HepG2 (cell line): Measurements from ENCODE around the gene TFRC.

Experiments
- GABPB1 ChIP-seq: IDR thresholded peaks from 2 replicates; pipeline ENCODE4 v1.6.1; 2016; ENCODE audit warnings: mild to moderate bottlenecking, missing genetic modification reagents, moderate library complexity, missing compliant biosample characterization
- MYC ChIP-seq: sonication (generic); formaldehyde crosslinking; IDR thresholded peaks from 2 replicates; pipeline ENCODE4 v1.9.0; 2021; ENCODE audit warnings: missing genetic modification reagents, borderline replicate concordance
- RNF219 ChIP-seq: sonication (generic); formaldehyde crosslinking; IDR thresholded peaks from 2 replicates; pipeline ENCODE4 v1.5.0; 2020; ENCODE audit warnings: mild to moderate bottlenecking, missing genetic modification reagents
- SKIL ChIP-seq: sonication (generic); formaldehyde crosslinking; IDR thresholded peaks from 2 replicates; pipeline ENCODE4 v1.8.0; 2022; ENCODE audit warnings: missing genetic modification reagents, mild to moderate bottlenecking, moderate library complexity, borderline replicate concordance
- SP1 ChIP-seq, 2 experiments: fragments of 450-650 bp in 1 of 2; sonication (generic) in 1 of 2; formaldehyde crosslinking in 1 of 2; IDR thresholded peaks; 2 replicates each; pipeline versions ENCODE4 v1.4.0 to v1.6.1; 2016 to 2020; ENCODE audit warnings: missing genetic modification reagents in 1 of 2
- ZBTB20 ChIP-seq: sonication (generic); formaldehyde crosslinking; IDR thresholded peaks from 2 replicates; pipeline ENCODE4 v1.8.1; 2023; ENCODE audit warnings: missing genetic modification reagents, low read depth, mild to moderate bottlenecking, borderline replicate concordance
- ZFX ChIP-seq: sonication (generic); formaldehyde crosslinking; IDR thresholded peaks from 2 replicates; pipeline ENCODE4 v1.4.0; 2020; ENCODE audit warnings: mild to moderate bottlenecking, low read depth, missing genetic modification reagents, moderate library complexity
- ZNF224 ChIP-seq: sonication (generic); formaldehyde crosslinking; IDR thresholded peaks from 2 replicates; pipeline ENCODE4 v1.5.0; 2020; ENCODE audit warnings: mild to moderate bottlenecking, missing genetic modification reagents
- ZNF776 ChIP-seq: sonication (generic); formaldehyde crosslinking; IDR thresholded peaks from 2 replicates; pipeline ENCODE4 v1.4.0; 2020; ENCODE audit warnings: mild to moderate bottlenecking, missing genetic modification reagents
- ZSCAN30 ChIP-seq: sonication (generic); formaldehyde crosslinking; IDR thresholded peaks from 2 replicates; pipeline ENCODE4 v1.5.0; 2020; ENCODE audit warnings: mild to moderate bottlenecking, missing genetic modification reagents
- TF ChIP-seq, protein P1 (sequence below): sonication (generic); formaldehyde crosslinking; IDR thresholded peaks from 2 replicates; pipeline ENCODE4 v1.8.0; 2023; ENCODE audit warnings: mild to moderate bottlenecking, missing genetic modification reagents
- TF ChIP-seq, protein P2 (sequence below), 2 experiments: IDR thresholded peaks; 2 replicates each; pipeline ENCODE4 v1.6.1; 2011 to 2012; ENCODE audit warnings: low read length in 2 of 2, borderline replicate concordance in 1 of 2, low read depth in 1 of 2, mild to moderate bottlenecking in 1 of 2, moderate library complexity in 1 of 2
- TF ChIP-seq, protein P3 (sequence below): sonication (generic); formaldehyde crosslinking; IDR thresholded peaks from 2 replicates; pipeline ENCODE4 v1.4.0; 2020; ENCODE audit warnings: low read depth, mild to moderate bottlenecking, missing genetic modification reagents
- TF ChIP-seq, protein P4 (sequence below): sonication (generic); formaldehyde crosslinking; IDR thresholded peaks from 2 replicates; pipeline ENCODE4 v1.4.0; 2020; ENCODE audit warnings: missing genetic modification reagents

DNA sequence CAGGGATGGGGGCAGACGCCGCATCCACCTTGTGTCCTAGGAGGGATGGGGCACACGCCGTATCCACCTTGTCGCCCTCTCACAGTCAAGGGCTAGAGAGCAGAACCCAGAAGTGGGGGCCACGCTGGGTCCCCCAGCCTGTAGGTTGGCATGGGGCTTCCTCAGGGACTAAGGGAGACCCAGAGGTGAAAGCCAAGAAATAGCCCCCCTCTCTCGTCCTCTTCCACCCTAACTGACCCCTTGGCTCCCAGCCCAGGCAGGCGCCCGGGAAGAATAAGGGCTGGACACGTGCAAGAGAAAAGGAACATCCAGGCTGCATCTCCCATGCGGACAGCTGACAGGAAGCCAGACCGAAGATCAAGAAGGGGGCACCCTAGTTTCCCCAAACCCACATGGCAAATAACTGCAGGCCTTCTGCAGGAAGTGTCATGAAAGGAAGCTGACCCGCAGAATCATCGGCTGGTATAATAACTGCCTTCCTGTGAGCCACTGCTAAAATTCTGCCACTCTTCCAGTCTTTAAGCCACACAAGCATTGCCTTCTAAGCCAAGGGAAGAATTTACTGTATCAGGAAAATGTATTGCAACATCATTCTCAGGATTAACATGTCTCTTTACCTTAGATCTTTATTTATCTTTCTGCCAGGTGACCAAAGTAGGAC lies 38.5 kb upstream of the TFRC start:
- no peak for TF ChIP-seq SP1 (IDR thresholded peaks at IDR 0.05)
- TF ChIP-seq SP1 (CRISPR knock-in tag; IDR thresholded peaks at IDR 0.05): no peak
- TF ChIP-seq RNF219 (CRISPR knock-in tag): no peak
- no peak for TF ChIP-seq ZNF224
- no peak for TF ChIP-seq ZSCAN30 (CRISPR knock-in tag)
- TF ChIP-seq SKIL (CRISPR knock-in tag): no peak
- TF ChIP-seq, protein P1, sequence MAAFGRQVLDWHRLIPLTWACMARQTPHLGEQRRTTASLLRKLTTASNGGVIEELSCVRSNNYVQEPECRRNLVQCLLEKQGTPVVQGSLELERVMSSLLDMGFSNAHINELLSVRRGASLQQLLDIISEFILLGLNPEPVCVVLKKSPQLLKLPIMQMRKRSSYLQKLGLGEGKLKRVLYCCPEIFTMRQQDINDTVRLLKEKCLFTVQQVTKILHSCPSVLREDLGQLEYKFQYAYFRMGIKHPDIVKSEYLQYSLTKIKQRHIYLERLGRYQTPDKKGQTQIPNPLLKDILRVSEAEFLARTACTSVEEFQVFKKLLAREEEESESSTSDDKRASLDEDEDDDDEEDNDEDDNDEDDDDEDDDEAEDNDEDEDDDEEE (CRISPR knock-in tag): no peak
- TF ChIP-seq ZFX (CRISPR knock-in tag): no peak
- TF ChIP-seq, protein P2, sequence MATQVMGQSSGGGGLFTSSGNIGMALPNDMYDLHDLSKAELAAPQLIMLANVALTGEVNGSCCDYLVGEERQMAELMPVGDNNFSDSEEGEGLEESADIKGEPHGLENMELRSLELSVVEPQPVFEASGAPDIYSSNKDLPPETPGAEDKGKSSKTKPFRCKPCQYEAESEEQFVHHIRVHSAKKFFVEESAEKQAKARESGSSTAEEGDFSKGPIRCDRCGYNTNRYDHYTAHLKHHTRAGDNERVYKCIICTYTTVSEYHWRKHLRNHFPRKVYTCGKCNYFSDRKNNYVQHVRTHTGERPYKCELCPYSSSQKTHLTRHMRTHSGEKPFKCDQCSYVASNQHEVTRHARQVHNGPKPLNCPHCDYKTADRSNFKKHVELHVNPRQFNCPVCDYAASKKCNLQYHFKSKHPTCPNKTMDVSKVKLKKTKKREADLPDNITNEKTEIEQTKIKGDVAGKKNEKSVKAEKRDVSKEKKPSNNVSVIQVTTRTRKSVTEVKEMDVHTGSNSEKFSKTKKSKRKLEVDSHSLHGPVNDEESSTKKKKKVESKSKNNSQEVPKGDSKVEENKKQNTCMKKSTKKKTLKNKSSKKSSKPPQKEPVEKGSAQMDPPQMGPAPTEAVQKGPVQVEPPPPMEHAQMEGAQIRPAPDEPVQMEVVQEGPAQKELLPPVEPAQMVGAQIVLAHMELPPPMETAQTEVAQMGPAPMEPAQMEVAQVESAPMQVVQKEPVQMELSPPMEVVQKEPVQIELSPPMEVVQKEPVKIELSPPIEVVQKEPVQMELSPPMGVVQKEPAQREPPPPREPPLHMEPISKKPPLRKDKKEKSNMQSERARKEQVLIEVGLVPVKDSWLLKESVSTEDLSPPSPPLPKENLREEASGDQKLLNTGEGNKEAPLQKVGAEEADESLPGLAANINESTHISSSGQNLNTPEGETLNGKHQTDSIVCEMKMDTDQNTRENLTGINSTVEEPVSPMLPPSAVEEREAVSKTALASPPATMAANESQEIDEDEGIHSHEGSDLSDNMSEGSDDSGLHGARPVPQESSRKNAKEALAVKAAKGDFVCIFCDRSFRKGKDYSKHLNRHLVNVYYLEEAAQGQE (IDR thresholded peaks at IDR 0.05; ENCODE audit: borderline replicate concordance in 1 of 2, low read depth in 1 of 2, low read length in 2 of 2): no peak
- TF ChIP-seq ZBTB20 (CRISPR knock-in tag): no peak
- no peak for TF ChIP-seq GABPB1
- TF ChIP-seq MYC (CRISPR knock-in tag): no peak
- TF ChIP-seq, protein P3, sequence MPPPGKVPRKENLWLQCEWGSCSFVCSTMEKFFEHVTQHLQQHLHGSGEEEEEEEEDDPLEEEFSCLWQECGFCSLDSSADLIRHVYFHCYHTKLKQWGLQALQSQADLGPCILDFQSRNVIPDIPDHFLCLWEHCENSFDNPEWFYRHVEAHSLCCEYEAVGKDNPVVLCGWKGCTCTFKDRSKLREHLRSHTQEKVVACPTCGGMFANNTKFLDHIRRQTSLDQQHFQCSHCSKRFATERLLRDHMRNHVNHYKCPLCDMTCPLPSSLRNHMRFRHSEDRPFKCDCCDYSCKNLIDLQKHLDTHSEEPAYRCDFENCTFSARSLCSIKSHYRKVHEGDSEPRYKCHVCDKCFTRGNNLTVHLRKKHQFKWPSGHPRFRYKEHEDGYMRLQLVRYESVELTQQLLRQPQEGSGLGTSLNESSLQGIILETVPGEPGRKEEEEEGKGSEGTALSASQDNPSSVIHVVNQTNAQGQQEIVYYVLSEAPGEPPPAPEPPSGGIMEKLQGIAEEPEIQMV: no peak
- TF ChIP-seq ZNF776 (CRISPR knock-in tag): no peak
- TF ChIP-seq, protein P4, sequence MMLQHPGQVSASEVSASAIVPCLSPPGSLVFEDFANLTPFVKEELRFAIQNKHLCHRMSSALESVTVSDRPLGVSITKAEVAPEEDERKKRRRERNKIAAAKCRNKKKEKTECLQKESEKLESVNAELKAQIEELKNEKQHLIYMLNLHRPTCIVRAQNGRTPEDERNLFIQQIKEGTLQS (CRISPR knock-in tag): no peak
